ENCODE data around the gene MSRB1.
"Not testable (repeated sequence)": the region's sequence is repeated elsewhere in the genome, so short reads cannot be mapped to it uniquely, and the experiment has no call there.

DNA sequence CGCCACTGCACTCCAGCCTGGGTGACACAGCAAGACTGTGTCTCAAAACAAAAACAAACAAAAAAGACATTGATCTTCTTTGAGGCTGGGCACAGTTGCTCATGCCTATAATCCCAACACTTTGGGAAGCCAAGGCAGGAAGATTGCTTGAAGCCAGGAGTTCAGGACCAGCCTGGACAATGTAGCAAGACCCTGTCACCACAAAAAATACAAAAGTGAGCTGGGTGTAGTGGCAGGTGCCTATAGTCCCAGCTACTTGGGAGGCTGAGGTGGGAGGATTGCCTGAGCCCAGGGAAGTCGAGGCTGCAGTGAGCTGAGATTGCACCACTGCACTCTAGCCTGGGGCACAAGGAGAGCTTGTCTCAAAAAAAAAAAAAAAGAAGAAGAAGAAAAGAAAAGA, 45.3 kb downstream of the MSRB1 start:
- TF ChIP-seq, protein P1, sequence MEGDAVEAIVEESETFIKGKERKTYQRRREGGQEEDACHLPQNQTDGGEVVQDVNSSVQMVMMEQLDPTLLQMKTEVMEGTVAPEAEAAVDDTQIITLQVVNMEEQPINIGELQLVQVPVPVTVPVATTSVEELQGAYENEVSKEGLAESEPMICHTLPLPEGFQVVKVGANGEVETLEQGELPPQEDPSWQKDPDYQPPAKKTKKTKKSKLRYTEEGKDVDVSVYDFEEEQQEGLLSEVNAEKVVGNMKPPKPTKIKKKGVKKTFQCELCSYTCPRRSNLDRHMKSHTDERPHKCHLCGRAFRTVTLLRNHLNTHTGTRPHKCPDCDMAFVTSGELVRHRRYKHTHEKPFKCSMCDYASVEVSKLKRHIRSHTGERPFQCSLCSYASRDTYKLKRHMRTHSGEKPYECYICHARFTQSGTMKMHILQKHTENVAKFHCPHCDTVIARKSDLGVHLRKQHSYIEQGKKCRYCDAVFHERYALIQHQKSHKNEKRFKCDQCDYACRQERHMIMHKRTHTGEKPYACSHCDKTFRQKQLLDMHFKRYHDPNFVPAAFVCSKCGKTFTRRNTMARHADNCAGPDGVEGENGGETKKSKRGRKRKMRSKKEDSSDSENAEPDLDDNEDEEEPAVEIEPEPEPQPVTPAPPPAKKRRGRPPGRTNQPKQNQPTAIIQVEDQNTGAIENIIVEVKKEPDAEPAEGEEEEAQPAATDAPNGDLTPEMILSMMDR (IDR thresholded peaks at IDR 0.05 in 8 of 11, conservative IDR thresholded peaks at IDR 0.05 in 3 of 11), result not testable (repeated sequence)
- not testable (repeated sequence) for TF ChIP-seq POLR2A (IDR thresholded peaks at IDR 0.05)

Data from spleen (tissue), 7 donors.